IPS DF 6.9 (cell line): ENCODE data around the gene MTCL1.
"Not testable (repeated sequence)": the region's sequence is repeated elsewhere in the genome, so short reads cannot be mapped to it uniquely, and the experiment has no call there.

ENCODE experiments used
- DNase-seq: peaks from one replicate; pipeline ENCODE4 v3.0.0-alpha.2; 2013; ENCODE audit warnings: low read depth, low spot score
- H3K27ac ChIP-seq: one replicate; pipeline ENCODE4 v1.5.1; 2013; ENCODE audit warnings: low read length, control low read depth
- H3K27me3 ChIP-seq: 2 replicates; pipeline ENCODE4 v1.6.1; 2013; ENCODE audit warnings: mild to moderate bottlenecking, low read length; ENCODE audit not compliant: control insufficient read depth, insufficient read depth
- H3K36me3 ChIP-seq: 2 replicates; pipeline ENCODE4 v1.6.1; 2013; ENCODE audit warnings: low read length; ENCODE audit not compliant: control insufficient read depth, insufficient read depth
- H3K4me1 ChIP-seq: 2 replicates; pipeline ENCODE4 v1.6.1; 2013; ENCODE audit warnings: low read length; ENCODE audit not compliant: control insufficient read depth, insufficient read depth
- H3K4me3 ChIP-seq: 2 replicates; pipeline ENCODE4 v1.5.1; 2013; ENCODE audit warnings: mild to moderate bottlenecking, low read length
- H3K9me3 ChIP-seq: 2 replicates; pipeline ENCODE4 v1.6.1; 2013; ENCODE audit warnings: low read length, inconsistent platforms; ENCODE audit not compliant: control insufficient read depth, insufficient read depth
- WGBS: extraction: QIAGEN DNeasy Blood & Tissue Kit; methylation state at CpG from one replicate; pipeline ENCODE4 v1.1.7; 2013; ENCODE audit warnings: mixed read lengths, missing lambda C conversion rate; ENCODE audit not compliant: insufficient read length, insufficient coverage; 5-methylcytosine and 5-hydroxymethylcytosine counted together

Gene MTCL1

DNA sequence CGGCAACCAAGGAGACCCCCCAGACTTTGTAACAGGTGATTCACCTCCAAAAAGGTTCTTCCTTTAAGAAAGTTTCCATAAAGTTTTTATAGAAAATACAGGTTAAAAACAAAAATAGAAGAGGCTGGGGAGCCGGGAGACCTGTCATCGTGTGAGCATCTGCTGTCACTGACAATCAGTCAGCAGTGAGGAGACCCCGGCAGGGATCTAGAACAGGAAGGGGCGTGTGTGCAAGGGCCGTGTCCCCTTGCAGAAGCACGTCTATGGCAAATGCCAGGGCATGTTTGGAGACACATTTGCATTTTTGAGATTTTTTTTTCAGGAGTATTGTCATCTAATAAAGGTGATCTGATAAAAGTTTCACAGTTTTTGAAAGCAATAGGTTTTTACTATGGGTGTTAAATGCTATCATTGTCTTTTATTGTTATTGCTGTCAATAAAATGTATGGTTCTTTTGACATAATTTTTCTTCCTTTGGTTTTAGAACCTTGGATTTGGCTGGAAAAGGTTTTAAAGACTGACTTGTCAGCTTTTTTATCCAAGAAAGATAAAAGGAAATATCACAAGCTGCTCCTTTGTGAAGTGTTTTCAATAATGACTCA, 52.1 kb downstream of the MTCL1 start:
- no peaks in the 10 kb centered on the region for H3K27me3 ChIP-seq
- WGBS = no CpG with 5 or more reads among the region's 7 CpGs
- no peak overlapping the region for H3K4me3 ChIP-seq
- H3K4me1 ChIP-seq = no peaks in the 10 kb centered on the region
- no peak overlapping the region for H3K27ac ChIP-seq
- peaks cover 2% of the 10 kb centered on the region for H3K36me3 ChIP-seq
- no peak for DNase-seq
- H3K9me3 ChIP-seq = no peaks in the 10 kb centered on the region; the same call in 1 of the 2 replicates

DNA sequence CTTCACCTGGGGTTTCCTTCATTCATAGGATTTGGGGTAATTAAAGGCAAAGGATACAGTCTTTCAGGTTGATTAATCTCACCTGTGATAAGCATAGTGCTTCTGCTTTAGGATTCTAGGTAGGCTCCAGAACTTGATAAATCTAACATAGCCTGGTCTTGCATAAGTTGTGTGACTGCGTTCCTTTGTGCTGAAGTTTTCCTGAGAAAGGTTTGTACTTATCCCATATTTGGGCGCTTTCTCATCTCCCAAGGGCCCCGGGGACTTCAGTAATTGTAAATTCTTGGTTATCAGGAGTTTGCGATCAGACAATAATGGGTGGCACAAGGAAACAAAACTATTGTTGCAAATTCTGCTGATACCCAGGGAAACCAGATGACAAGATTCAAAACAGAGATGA, 53.1 kb downstream of the MTCL1 start:
- Histone ChIP-seq H3K27me3 (no peaks in the 10 kb centered on the region), H3K36me3 (peaks cover 2% of the 10 kb centered on the region), H3K9me3 (no peaks in the 10 kb centered on the region; the same call in 1 of the 2 replicates), H3K4me1 (no peaks in the 10 kb centered on the region), H3K27ac (no peak overlapping the region), H3K4me3 (no peak overlapping the region)
- no peak for DNase-seq
- no CpG with 5 or more reads among the region's 4 CpGs for WGBS

DNA sequence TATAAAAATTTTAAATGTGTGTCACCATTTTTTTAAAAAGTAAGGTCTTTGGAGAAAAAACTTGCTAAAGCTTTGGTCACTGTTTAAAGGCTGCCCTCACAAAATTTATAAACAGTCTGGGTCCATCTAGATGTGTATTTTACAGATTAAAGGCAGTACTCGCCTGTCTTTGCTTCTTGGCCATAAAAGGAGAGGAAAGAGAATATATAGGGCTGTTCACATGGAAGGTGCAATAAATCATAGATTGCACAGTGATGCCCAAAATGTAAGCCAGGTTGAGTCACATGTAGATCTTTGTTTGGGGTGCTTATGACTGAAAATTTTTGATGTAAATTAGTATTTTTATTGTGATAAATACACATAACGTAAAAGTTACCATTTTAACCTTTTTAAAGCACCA, 55.6 kb downstream of the MTCL1 start:
- Histone ChIP-seq H3K27me3 (no peaks in the 10 kb centered on the region), H3K9me3 (no peaks in the 10 kb centered on the region; the same call in 1 of the 2 replicates), H3K27ac (no peak overlapping the region), H3K4me1 (0 out of 2 replicates have a peak, but pooled peaks cover under 1% of the 10 kb centered on the region), H3K4me3 (no peak overlapping the region), H3K36me3 (no peaks in the 10 kb centered on the region; the same call in 1 of the 2 replicates)
- DNase-seq = no peak
- no CpG with 5 or more reads among the region's 2 CpGs for WGBS

DNA sequence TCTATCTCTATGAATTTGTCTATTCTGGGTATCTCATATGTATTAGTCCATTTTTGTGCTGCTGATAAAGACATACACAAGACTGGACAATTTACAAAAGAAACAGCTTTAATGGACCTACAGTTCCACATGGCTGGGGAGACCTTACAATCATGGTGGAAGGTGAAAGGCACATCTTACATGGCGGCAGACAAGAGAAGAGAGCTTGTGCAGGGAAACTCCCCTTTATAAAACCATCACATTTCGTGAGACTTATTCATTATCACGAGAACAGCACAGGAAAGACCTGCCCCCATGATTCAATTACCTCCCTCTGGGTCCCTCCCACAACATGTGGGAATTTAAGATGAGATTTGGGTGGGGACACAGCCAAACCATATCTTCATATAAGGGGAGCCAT, 56.2 kb downstream of the MTCL1 start:
- H3K4me1 ChIP-seq, H3K36me3 ChIP-seq, H3K9me3 ChIP-seq, DNase-seq, H3K27me3 ChIP-seq, H3K4me3 ChIP-seq, H3K27ac ChIP-seq: not testable (repeated sequence)
- WGBS = no CpG with 5 or more reads among the region's 3 CpGs

DNA sequence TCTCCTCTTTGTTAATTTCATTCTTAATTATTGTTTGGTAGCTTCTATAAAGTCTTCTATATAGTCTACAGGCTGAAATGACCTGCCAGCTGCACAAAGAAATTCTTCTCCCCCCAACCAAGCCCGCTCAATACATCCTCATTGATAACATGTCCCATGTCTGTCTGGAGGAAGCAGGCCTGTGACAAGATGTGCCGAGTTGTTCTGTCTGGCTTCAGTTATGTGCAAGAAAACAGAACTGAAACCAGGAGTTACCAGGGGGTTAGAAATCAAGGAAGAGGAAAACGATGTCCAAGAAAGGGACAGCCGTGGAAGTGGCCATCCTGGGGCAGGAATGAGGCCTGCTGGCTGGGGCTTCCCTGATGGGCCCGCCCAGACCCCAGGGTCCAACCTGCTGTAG, 57.6 kb downstream of the MTCL1 start:
- no peak overlapping the region for H3K4me3 ChIP-seq
- no CpG with 5 or more reads among the region's 5 CpGs for WGBS
- 0 out of 2 replicates have a peak, but pooled peaks cover 2% of the 10 kb centered on the region for H3K4me1 ChIP-seq
- no peak overlapping the region for H3K27ac ChIP-seq
- no peaks in the 10 kb centered on the region; the same call in 1 of the 2 replicates for H3K36me3 ChIP-seq
- H3K9me3 ChIP-seq = no peaks in the 10 kb centered on the region
- DNase-seq = no peak
- H3K27me3 ChIP-seq = no peaks in the 10 kb centered on the region

DNA sequence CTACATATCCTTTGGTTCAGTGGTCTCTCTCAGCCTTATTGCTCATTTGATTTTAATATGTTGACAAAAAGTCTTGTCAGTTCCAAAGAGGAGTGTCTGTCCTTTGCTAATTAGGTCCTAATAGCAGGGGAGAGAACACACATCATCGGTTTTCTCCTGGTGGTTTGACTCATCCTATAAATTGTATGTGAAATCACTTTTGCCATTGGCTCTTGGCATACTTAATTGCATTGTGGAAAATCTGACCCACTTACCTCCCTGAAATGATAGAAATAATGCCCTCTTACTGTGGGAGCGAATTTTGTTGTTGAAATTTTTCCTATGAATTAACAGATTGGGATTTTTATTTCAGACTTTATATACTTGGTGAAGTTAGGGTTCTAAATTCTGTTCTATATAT, 58.3 kb downstream of the MTCL1 start:
- no peak for DNase-seq
- Histone ChIP-seq H3K4me1 (0 out of 2 replicates have a peak, but pooled peaks cover 2% of the 10 kb centered on the region), H3K27me3 (no peaks in the 10 kb centered on the region), H3K27ac (no peak overlapping the region), H3K4me3 (no peak overlapping the region), H3K9me3 (no peaks in the 10 kb centered on the region), H3K36me3 (no peaks in the 10 kb centered on the region; the same call in 1 of the 2 replicates)
- WGBS = no CpG with 5 or more reads among the region's 2 CpGs

DNA sequence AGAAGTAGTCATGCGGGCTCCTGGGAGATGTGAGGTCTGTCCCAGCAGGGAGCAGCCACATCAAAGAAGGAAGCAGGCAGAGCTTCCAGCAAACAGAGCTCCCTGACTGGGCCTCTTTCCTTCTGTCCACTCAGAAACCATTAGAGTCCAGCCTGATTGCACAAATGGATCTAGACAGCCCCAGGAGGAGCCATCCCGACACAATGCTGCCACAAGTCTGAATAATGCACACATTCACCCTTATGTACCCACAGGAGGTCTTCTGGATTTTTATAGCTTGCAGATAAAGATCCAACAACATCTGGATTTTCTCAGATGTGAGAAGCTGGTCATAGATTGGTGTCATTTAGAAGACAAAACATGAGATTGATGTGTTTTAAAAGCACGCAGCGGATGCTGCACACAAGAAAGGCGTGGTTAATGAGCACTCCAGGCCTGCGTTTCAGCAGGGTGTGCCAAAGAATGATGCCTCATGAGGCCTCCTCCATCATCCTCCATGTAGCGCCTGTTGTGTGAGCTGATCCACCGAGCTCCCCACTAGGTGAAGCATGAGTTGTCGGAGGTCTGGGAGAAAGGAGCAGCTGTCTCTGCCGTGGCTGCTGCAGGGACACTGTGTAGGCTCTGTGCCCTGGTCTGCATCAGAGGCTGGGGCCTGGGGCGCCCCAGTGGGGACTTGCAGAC, 60.6 kb downstream of the MTCL1 start:
- H3K4me3 ChIP-seq = no peak overlapping the region; the same call in 1 of the 2 replicates
- 0 out of 2 replicates have a peak, but pooled peaks cover 2% of the 10 kb centered on the region for H3K4me1 ChIP-seq

DNA sequence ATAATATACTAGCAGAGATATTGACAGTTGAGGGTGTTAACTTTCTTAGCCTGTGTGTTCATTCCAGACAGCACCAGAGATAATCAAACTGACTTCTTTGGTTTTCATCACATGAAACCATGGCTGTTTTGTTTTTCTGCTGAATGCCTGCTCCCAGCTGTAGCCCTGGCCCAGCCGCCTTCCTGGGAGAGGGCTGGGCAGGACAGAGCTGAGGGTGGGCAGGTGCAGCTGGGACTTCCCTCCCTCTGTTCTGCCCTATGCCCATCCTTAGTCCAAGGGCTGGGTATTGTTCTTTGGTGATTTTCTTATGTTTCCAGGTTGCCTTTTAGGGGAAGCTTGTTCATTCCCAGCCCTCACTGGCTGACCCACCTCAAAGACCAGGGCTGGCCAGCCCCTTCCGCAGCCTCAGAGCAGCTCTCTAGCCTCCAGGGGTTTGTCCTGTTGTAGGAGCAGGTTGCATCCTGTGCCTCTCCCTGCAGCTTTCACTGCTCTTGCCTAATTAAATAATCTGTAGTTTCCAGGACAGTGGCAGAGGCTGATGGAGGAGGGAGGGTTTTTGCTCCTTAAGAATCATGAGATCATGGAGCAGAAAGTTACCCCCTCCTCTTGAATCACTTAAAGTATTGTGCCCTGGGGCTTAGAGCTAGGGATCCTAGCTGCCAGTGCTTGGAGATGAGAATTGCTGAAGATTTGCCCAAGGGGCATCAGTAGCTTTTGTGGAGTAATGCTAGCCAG, 61.4 kb downstream of the MTCL1 start:
- WGBS = no CpG with 5 or more reads among the region's 2 CpGs
- H3K27me3 ChIP-seq = no peaks in the 10 kb centered on the region
- H3K4me3 ChIP-seq = no peak overlapping the region
- H3K36me3 ChIP-seq = no peaks in the 10 kb centered on the region; the same call in 1 of the 2 replicates
- DNase-seq = no peak
- H3K27ac ChIP-seq = no peak overlapping the region
- 0 out of 2 replicates have a peak, but pooled peaks cover 2% of the 10 kb centered on the region for H3K4me1 ChIP-seq
- no peaks in the 10 kb centered on the region for H3K9me3 ChIP-seq

More for the DNA sequence above, 60.6 kb downstream of the MTCL1 start:
- H3K36me3 ChIP-seq = no peaks in the 10 kb centered on the region; the same call in 1 of the 2 replicates
- H3K27me3 ChIP-seq = no peaks in the 10 kb centered on the region
- DNase-seq = no peak
- no CpG with 5 or more reads among the region's 11 CpGs for WGBS
- no peak overlapping the region for H3K27ac ChIP-seq
- no peaks in the 10 kb centered on the region for H3K9me3 ChIP-seq

DNA sequence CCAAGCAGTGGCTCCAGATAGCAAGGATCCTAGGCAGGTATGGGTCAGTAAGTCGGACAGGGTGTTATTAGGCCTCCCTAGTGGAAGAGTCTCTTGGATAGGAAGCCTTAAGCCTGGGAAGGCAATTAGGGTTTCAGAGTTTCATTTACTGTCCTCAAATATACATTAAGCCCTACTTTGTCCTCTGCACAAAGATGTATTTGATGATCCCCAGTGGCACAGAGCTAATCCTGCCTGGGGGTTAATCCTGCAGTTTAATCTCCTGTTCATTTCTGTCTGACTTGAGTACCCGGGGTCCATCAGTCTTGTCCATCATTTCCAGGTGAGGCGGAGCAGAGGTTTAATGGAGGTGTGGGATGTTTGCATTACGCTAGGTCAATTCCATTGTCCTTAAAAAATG, 62.0 kb downstream of the MTCL1 start:
- H3K9me3 ChIP-seq = no peaks in the 10 kb centered on the region
- no peak overlapping the region for H3K4me3 ChIP-seq
- H3K36me3 ChIP-seq = no peaks in the 10 kb centered on the region; the same call in 1 of the 2 replicates
- H3K27ac ChIP-seq = no peak overlapping the region
- 0 out of 2 replicates have a peak, but pooled peaks cover 2% of the 10 kb centered on the region for H3K4me1 ChIP-seq
- no CpG with 5 or more reads among the region's 4 CpGs for WGBS
- DNase-seq = no peak
- no peaks in the 10 kb centered on the region for H3K27me3 ChIP-seq

DNA sequence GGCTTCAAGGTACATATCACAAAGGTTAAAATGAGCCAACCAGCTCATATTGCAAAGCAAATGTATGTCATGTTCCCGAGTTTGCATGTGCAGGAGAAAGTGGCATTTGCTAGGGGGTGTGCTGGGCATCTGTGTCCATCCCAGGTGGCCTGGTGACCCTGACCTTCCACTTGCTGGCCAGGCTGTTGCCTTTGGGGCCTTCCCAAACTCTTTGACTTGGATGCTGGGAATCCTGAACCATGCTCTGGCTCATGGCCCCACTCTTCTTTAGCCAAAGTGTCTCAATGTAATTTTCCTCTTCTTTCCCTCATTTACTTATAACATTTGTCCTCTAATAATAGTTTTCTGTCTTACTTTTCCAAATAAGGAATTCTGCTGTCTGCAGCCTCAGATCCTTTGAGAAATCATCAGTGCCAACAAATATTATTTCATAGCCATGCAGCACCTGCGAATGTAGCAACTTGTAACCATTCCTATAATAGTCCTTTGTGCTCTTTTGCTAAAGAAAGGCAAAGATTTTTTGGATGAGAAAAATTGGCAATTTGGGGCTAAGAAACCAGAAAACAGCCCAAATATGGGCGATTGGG, 64.2 kb downstream of the MTCL1 start:
- no peaks in the 10 kb centered on the region for H3K27me3 ChIP-seq
- DNase-seq = no peak
- H3K4me3 ChIP-seq = no peak overlapping the region
- no peaks in the 10 kb centered on the region for H3K36me3 ChIP-seq
- no peaks in the 10 kb centered on the region for H3K9me3 ChIP-seq
- H3K27ac ChIP-seq = no peak overlapping the region
- H3K4me1 ChIP-seq = 0 out of 2 replicates have a peak, but pooled peaks cover 2% of the 10 kb centered on the region
- no CpG with 5 or more reads among the region's 3 CpGs for WGBS
